GM18909 (cell line): ENCODE results near the gene ECI2.
"Not testable (repeated sequence)": the region's sequence is repeated elsewhere in the genome, so short reads cannot be mapped to it uniquely, and the experiment has no call there.

Source experiments
- ATAC-seq: cut with Tn5 transposase; IDR thresholded peaks from one replicate; pipeline ENCODE4 v1.9.1; 2021; ENCODE audit warnings: mild to moderate bottlenecking; ENCODE audit not compliant: unreplicated experiment, poor library complexity

The ECI2 gene

DNA sequence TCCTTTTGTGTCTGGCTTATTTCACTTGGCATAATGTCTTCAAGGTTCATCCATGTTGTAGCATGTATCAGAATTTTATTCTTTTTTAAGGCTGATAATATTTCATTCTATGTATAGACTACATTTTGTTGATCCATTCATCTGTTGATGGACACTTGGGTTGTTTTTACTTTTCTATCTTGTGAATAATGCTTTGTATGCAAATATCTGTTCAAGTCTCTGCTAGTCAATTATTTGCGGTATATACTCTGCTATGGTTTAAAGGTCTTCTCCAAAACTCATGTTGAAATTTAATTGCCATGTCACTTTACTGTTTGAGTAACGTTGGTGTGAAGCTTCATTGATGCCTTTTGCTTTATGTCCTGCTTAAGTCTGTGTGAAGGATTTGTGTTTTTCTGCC is 27.5 kb downstream of the ECI2 start:
- ATAC-seq = no peak

DNA sequence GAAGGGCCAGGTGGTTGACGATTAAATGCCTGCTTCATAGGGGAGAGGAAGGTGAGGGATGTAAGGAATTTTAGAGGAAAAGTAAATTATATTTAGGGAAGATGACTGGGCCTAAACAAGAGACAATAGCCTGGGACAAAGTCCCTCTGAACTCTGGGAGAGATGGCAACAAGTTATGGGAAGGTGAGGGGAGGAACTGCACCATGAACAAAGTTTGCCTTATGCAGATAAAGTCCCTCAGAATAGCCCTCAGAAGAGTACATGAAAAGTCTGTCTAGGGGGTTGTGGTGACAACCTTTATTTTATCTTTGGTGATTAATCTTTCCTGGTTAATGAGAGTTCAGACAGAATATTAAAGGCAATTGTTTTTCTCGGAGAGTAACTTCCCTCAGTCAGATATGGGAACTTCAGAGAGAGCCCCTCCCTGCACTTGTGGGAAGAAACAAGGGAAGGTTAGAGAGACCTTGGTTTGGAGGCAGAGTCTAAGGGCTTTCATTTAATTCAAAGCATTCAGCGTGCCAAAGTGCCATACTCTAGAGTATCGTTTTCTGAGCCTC is 29.3 kb downstream of the ECI2 start:
- ATAC-seq = no peak

DNA sequence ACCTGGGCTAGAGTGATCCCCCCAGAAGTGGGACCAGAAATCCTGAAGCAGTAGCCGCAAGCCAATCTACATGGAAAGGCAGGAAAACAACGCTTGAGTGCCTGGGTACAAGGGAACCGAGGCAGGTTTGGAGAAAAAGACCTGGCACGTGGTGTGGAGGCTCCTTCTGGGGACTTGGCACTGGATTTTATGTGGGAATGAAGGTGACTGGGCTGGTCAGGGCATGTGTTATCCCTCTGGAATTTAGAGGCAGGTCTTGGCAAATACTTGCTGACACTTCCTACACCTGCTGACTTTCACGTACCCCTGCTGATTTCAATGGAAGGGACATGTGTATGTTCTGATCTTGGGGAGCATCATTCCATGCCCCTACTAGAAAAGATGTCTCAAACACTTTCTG is 31.4 kb downstream of the ECI2 start:
- no peak for ATAC-seq

DNA sequence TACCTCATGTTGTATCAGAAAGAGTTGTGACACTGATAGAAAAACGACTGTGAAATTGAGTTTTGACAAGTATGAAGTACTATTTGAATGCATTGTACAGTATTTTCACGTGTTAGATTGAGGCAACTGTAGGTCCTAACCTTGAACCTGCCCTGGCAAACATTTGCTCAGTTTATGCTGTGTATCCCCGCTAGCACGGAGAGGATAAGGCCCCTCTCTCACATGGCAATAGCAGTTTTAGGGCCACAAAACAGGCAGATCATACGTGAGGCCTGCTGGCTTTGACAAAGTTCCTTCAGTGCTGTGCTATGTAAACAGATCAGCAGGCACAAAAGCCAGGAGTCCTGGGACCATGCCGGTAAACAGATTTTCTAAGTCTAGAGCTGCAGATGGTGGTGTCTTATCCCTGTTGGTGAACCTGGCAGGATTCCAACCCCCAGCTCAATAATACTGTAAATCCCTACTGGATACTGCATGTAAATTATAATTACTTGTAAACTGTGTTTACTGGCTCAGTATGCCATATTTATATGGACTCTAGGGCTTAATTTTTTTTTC is 32.6 kb downstream of the ECI2 start:
- no peak for ATAC-seq

DNA sequence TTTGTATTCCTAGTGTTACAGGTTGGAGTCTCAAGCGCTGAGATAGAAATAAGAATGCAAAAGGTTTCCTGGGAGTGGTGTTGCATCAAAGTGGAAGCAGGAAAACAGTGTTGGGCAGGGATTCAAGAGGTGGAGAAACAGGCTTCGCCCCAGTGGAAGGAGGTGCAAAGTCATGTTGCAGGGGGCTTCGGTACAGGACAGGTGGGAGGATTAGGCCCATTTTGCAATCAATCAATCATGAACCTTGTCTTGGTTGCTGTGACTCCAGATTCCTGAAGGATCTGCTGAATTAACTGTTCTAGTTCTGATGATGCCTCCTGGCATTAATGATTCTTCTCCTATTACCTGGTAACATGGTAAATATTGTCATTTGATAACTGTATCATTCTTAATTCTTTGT is 34.1 kb downstream of the ECI2 start:
- ATAC-seq = no peak

DNA sequence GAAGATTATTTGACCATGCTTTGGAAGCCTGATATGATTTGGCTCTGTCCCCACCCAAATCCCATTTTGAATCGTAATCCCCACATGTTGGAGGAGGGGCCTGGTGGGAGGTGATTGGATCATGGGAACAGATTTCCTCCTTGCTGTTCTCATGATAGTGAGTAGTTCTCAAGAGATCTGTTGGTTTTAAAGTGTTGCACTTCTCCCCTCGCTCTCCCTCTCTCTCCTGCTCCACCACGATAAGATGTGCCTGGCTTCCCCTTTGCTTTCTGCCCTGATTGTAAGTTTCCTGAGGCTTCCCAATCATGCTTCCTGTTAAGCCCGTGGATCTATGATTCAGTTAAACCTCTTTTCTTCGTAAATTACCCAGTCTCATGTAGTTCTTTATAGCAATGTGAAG is 34.7 kb downstream of the ECI2 start:
- ATAC-seq = no peak

DNA sequence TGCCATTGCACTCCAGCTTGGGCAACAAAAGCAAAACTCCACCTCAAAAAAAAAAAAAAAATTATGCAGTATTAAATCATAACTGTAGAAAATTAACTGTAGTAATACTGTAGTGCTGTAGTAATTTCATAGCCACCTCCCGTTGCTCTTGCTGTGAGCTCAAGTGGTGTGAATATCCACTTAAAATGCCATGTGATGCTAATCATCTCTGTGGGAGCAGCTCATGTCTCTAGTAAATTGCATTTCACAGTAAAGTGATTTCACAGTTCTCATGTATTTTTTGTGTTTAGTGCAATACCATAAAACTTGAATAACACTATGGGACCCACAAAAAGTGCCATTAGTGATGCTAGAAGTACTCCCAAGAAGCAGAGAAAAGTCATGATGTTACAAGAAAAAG is 42.1 kb downstream of the ECI2 start:
- ATAC-seq = no peak

DNA sequence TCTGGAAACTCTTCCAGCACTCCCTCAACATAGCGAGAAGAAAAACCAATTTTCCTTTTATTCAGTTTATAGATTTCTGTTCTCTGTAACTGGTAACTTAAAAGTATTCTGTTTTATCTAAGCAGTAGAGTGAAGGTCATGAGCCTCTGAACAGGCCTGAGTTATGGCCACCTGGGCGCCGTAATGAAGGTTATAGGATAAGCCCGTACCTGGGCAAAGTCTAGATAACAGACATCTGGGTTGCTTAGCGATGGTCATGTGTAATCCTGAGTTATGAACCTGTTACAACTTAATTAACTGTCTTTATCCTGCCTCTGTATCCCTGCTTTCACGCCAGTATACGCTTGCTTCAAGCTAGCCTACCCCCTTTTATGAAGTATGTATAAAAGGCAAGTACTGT is 43.4 kb downstream of the ECI2 start:
- ATAC-seq = no peak

DNA sequence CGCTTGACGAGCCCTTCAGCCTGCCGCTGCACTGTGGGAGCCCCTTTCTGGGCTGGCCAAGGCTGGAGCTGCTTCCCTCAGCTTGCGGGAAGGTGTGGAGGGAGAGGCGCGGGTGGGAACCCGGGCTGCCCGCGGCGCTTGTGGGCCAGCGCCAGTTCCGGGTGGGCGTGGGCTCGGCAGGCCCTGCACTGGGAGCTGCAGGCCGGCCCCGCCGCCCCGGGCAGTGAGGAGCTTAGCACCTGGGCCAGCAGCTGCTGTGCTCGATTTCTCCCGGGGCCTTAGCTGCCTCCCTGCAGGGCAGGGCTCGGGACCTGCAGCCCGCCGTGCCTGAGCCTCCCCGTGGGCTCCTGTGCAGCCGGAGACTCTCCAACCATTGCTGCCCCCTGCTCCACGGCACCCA is 45.3 kb downstream of the ECI2 start:
- ATAC-seq = not testable (repeated sequence)

DNA sequence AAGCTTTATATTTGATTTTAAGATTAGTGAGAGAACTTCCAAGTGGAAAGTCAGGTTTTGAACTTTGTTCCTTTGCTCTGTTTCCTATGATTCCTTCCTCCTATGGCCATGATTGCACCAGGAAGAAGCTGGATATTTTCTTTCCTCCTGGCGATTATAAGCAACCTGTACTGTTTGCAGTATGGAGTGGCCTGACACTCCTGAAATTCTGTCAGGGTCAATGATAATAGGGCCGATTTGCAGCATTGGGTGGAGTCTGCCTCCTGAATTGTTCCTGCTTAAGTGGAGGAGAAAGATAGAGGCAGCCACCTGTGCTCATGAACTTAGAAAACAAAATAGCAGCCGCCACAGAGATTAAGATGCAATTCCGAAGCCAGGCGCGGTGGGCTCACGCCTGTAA is 46.7 kb downstream of the ECI2 start:
- ATAC-seq = no peak

DNA sequence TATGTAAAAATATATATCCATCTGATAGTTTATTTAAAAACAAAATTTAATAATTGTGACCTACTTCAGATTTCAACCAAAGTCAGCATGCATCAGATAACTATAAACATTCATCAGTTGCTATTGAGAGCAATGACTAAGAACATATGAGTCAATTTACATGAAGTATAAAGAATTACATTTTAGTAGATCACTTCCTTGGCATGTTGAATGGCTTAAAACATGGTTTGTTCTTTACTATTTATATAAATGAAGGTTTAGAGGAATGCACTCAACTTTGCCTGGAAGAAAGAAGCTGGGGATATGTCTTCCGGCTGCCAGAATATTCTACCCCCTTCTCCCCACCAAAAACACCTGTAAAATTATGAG is 50.1 kb downstream of the ECI2 start:
- ATAC-seq = no peak

DNA sequence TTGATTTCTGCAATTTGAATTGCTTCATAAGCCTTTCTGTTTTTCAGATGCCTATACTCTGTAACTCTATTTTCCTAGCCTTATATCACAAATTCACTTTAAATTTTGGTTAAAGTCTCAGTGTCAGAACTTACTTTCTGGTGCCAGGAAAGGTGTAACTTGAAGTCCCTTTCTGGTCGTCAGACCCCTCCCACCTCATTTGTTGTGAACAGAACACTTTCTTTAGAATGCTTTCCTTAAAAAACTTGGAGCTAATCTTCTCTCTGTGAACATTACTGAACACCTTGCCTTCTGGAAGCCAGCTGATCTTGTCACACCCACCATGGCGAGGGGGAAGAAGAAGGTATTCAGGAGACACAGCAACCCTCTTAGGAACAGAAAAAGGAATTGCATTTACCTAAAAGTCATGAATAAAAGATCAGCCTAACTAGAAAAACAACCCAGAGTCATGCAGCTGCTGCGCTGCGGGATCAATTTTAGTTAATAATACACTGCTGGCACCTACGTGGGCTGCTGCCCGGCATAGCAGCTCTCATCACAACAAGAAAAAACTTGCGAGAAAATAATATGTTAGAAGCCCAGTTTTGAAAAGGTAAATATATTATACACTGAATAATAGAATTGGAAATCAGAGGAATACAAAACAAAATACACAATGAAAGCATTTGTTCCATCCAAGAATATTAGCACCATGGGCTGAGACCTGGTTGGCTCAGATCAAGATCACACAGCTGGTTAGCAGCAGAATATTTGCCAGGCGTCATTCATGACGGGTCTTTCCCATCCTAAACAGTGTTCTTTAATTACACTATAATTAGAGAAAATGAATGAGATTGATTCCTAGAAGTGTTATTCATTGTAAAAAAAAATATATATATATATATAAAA is 50.7 kb downstream of the ECI2 start:
- no peak for ATAC-seq

DNA sequence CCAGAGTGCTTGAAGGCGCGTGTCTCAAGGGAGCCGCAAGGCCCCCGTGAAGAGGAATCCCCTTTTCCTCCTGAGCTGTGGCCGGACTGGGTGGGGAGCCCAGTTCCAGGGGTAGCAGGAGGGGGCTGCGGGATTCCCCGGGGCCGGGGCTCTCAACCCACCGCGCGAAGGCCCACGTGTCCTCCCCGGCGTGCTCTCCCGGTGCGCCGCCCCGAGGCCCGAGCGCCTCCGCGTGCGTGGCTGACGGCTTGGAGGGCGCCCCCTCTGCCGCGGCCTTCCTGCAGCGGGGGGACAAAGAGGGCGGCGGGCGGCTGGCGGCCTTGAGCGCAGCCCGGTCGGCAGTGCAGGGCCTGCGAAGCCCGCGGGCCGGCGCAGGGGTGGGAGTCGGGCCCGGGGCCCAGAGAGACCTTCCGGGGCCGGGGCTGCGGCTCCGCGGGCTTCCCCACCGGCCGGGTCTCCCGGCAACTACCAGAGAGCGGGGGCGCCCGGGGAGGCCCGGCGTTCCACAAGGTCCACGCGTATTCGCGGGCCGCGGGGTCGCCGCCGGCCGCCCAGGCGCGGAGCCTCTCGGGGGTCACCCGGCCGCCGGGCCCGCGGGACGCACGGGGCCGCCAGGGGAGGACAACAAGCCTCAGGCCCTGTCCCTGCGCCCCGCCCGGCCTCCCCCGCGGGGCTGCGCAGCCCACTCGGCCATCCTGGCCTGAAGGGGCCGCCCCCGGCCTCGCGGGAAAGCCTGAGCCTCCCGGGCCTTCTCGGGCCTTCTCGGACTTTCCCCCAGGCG is 56.5 kb downstream of the ECI2 start, which contains the start of gene FAM217A:
FAM217A (minus strand) TSS at position 447 of the 781 bp plus-strand sequence. CDS start 1,723 bp downstream, outside the sequence.
- no peak for ATAC-seq

DNA sequence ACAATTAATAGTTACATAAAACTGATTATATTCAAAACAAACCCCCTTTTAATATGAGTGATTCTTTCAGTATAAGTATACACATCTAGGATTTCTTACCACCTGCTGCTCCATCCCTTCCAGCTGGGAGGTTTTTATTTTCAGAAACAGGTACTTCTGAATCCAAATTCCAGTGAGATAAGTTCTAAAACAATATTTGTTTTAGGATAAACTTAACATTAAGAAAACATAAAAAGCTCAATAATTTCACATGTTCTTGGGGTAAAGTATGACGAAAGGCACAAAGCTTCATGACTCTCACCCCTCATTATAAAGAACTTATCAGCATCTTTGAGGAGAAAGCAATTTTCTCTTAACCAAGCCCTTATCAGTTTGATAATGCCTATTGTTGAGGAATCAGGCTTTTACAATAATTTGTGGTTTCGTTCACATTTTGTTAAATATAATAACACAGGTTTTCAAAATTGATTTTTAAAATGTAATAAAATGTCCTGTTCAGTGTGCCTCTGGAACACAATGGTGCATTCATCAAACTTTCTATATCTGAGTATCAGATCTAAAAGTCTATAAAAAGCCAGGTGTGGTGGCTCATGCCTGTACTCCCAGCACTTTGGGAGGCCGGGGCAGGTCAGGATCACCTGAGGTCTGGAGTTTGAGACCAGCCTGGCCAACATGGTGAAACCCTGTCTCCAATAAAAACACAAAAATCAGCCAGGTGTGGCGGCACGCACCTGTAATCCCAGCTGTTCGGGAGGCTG is 60.7 kb downstream of the ECI2 start:
- no peak for ATAC-seq

DNA sequence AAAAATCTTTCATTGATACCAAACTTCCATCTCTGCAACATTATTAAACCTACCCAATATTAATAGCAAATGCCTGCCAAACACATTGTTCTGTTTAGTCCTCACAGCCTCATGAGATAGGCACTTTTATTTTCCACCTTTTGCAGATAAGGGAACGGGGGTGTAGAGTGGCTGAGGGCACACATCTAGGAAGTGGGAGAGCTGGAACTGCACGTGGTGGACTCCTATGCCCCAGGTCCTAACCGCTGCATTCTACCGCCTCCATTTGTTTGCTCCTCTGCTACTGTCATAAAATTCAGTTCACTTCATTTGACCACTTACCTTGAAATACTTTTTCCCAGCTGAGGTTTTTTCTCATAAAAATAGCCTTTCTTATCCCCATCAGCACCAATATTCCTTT is 64.0 kb downstream of the ECI2 start:
- no peak for ATAC-seq

DNA sequence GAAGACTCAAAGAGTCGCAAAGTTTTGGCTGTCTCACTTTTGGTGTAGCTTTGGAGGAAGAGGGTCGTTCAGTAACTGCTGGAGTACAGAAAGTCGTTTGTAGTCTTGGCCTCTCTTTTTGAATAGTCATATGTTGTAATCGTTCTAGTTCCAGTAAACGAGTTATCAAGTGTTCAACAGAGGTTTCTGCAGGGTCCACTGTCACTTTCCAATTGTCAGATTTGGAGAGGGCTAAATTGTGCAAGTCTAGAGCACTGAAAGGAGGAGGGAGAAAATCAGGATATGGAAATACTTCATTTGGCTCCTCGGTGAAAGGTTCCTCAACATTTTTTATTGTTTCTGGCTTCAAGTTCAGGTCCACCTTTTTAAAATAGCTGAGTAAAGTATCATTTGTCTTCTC is 66.2 kb downstream of the ECI2 start:
- no peak for ATAC-seq

DNA sequence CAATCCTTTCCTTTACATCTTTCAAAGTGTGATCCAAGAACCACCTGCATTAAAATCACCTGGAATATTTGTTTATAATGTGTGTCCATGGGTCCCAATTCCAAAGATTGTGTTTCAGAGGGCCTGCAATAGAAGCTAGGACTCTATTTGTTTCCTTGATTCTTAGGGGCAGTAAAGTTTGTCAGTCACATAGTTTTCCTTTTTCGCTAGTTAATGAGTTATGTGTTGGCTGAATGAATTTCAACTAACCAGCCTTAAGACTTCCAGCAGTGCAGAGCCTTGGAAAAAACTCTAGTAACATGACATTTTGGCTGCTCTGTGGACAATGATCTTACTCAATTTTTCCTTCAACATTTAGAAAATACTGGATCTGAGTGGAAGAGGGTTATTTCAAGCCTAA is 67.7 kb downstream of the ECI2 start:
- ATAC-seq = no peak

DNA sequence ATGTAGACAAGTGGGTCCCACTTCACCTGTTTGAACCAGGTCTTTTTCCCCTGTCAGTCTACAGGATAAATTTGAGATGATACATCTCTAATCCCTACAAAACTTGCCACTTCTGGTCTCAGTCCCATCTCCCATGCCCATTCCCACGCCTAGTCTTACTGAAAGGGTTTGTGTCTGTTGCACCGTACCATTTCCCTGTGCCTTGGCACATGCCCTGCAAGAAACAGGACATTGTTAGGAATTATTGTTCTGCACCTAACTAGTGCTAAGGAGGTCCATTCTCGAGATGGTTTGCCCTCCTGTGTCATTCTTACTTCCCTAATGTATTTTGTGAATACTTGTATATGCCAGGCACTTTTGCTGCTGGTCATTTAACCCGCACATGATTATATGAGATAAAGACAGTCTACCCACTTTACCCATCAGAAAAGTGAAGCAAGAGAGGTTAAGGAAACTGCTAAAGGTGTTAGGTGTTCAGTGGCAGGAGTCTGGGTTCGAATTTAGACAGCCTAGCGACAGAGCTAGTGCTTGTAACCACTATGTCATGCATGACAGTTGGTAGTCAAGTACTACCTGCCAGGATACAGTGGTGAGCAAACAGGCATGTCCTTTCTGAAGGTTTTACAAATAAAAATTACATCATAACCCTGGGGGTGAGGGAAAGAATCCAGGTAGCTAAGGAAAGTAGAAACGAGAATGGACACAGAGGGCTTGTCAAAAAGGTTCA is 69.2 kb downstream of the ECI2 start:
- no peak for ATAC-seq
